GM18519 (cell line): ENCODE data around the gene GAREM1.
"Not testable (repeated sequence)": the region's sequence is repeated elsewhere in the genome, so short reads cannot be mapped to it uniquely, and the experiment has no call there.

Source experiments
- ATAC-seq: cut with Tn5 transposase; IDR thresholded peaks from one replicate; pipeline ENCODE4 v1.9.1; 2021; ENCODE audit warnings: mild to moderate bottlenecking, moderate library complexity; ENCODE audit not compliant: unreplicated experiment, low FRiP score

The GAREM1 gene

DNA sequence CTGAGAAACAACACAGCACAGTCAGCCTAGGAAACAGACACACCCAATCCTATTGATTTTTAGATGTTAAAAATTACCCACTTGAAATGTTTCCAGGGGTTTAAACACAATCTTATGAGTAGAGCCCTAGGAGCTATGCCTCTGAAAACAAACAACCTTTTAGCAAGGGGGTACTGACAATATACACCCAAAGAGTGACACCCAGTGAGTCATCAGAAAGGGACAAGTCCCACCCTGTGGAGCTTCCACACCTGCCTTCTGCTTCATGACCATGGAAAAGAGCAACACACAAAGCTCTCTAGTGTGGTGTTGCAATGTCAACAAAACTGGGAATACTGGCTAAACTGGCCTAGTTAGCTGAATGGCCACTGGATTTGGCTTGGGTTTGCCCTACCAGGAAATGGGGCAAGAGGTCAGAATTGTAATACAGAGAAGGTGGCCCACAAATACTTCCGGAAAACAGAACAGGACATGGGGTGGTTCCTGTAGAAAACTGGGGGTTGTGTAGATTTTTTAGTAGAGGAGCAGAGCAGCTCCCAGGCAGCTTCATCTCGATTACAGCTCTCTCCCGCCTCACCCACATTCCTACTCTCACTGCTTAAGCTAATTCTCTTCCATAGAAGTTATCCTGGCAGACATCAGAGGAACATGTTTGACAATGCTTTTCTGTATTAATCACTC lies 98.2 kb downstream of the GAREM1 start:
- ATAC-seq = no peak

GRCh38 chr18:32372047-32372380 lies 98.7 kb downstream of the GAREM1 start:
- no peak for ATAC-seq

DNA sequence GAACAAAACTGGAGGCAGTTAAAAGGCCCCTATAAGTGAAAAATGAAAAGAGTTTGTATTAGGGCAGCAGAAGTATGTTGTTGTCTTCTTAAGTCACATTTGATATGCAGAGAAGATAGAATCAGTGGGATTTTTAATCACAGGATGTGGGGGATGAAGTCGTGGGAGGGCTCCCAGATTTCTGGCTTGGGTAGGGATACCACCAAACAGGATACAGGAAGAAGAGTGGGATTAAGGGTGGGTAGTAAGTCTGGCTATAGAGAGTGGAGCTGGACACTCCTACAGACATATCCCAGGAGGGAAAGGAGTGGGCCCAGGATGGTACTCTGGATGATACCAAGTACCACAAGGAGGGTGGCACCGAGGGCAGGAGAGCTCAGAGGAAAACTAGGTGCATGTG lies 99.3 kb downstream of the GAREM1 start:
- no peak for ATAC-seq

GRCh38 chr18:32368991-32369390 lies 101.7 kb downstream of the GAREM1 start:
- ATAC-seq = no peak

DNA sequence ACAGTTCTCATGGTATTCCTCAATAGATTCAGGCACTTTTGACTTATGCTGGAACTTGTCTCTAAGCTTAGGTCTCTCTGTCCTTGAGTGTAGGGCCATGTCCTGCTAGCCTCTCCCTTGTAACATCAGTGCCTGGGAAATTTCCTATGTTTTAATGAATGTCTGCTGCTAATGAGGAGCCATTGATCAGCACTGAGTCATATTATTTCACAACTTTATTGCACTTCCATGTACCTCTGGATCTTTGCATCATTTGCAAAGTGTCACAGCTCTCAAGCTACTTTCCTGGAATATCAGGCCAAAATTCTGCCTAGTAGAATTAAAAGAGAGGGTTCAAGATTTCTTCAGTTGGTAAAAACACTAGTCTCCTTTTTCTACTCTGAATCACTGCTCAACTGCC lies 102.5 kb downstream of the GAREM1 start:
- no peak for ATAC-seq

- no peak for ATAC-seq
Measured at GRCh38 chr18:32366586-32367538, 103.8 kb downstream of the GAREM1 start.

DNA sequence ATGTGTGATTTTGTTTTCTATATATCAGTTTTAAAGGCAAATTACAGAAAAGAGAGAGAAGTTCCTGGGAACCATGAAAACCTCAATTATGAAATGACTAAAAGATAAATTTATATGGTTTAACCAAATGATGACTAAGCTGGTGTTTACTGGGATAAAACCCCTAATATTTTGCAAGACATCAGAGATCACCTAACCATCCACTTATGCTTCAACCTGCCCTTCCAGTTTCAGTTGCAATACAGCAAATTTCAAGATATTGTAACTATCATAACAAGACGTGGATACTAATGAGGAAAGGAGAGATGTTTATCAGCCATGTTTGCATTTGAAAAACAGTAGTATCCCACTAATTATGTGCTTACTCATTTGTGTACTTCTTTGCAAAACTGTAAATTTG lies 108.2 kb downstream of the GAREM1 start:
- ATAC-seq = no peak

DNA sequence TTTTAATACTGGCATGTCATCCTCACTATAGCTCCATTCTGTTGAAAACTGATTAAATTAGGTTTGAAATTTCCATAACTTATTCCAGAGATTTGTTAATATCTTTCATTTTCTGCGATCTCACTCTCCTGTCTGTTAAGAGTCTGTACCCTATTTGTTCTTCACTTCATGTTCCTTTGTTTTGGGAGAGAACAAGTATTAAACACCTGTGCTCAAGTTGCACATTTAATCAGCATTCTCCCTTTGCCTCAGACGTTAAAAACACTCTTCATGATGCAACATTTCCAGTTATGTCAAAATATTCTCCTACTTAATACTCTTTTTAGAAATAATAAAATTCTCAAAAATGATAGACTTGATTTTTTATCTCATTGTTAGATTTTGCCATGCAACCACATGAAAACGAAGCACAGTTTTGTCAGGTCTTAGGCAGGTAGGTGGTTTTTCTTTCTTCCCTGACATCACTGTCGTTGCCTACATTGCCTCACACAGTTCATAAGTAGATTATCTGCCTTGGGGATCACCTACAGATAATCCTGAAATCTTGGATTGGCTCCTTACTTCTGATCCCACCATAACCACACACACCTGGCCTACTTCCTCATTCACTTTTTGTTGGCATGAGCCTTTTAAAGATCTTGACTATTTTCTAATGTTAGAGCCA lies 109.9 kb downstream of the GAREM1 start:
- ATAC-seq = no peak

- ATAC-seq = no peak
Measured at GRCh38 chr18:32358529-32358928, 112.2 kb downstream of the GAREM1 start.

GRCh38 chr18:32358075-32358474 lies 112.6 kb downstream of the GAREM1 start:
- ATAC-seq = no peak

GRCh38 chr18:32355896-32356295 lies 114.8 kb downstream of the GAREM1 start:
- no peak for ATAC-seq

DNA sequence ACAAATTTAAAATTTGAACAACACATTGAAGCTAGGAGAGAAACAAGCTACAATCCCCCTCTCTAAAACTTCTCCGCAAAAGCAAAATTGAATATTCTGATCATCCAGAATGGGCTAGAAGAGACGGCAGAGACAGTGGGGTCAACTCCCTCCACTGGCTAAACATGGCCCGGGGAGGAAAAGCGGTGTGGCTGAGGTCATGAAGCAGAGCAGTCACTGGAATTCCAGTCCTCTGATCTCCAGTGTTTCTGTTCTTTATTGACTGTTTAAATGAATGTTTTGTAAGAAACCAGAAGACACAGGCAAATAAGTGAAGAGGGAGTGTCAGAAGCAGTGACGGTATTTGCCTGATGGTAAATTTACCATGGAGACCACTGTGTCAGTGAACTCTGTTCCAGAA lies 116.2 kb downstream of the GAREM1 start:
- ATAC-seq = no peak

DNA sequence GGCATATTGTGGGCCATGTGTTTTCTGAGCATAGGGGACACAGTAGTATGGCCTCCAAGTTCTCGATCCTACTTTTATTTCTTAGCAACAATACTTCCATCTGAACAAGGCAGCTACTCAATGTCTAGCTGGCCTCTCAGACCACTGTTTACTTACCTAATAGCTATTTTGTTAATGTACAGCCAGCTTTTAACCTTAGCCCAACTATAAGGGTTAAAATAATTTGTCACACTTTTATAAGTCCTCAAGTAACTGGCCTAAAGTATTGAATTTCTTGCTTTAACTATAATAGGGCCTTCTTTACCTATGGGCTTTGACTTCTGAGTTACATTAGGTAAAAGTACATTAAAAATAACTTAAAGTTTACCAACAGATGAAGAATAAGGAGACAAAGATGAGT lies 117.4 kb downstream of the GAREM1 start:
- no peak for ATAC-seq

- ATAC-seq = no peak
Measured at GRCh38 chr18:32351032-32351431, 119.7 kb downstream of the GAREM1 start.

DNA sequence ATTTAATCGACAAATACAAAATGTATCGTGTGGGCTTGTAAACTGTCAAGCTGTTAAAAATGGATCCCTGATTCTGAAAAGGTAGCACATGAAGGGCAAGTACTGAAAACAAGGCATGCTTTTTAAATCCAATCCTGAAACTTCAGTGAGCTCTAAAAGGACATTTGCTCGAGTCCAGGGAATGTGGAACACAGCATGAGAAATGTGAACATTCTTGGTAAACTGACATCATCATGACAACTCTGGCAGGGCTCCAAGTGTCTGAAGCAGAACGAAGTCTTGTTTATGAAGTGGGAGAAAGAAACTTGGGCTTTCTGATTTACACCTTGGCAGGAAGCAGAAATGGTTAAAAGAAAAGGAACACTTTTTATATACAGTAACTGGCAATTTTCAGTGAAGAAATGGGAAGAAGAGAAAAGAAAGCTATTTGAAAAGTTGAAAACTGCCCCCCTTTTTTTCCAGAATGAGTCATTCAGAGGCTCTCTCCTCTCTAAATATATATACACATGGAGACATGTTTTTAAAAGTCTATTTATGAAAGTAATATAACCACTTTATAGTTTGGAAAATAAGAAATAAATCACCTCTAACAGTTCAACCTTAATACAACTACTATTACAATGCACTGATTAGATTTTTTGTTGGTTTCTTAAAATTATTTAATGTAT lies 120.8 kb downstream of the GAREM1 start:
- ATAC-seq = no peak

GRCh38 chr18:32346671-32347070 lies 124.0 kb downstream of the GAREM1 start:
- no peak for ATAC-seq

GRCh38 chr18:32343634-32344033 lies 127.0 kb downstream of the GAREM1 start:
- no peak for ATAC-seq

DNA sequence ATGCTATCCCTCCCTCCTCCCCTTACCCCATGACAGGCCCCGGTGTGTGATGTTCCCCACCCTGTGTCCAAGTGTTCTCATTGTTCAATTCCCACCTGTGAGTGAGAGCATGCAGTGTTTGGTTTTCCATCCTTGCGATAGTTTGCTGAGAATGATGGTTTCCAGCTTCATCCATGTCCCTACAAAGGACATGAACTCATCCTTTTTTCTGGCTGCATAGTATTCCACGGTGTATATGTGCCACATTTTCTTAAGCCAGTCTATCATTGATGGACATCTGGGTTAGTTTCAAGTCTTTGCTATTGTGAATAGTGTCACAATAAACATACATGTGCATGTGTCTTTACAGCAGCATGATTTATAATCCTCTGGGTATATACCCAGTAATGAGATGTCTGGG lies 129.6 kb downstream of the GAREM1 start:
- ATAC-seq = not testable (repeated sequence)

DNA sequence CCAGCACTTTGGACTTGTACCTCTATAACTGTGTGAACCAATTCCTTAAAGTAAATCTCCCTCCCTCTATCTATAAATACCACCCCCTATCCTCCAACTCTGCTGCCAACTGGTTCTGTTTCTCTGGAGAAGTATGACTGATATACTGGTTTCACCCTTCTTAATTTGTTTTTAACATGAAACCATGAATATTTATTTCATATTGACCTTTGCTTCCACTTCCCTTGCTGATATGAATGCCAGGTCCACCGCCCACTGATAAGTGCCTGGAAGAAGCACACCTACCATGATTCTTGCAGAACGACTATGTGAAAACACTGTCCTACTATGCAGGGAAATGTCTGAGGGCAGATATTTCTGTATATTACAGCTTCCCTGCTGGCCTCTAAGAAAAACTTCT lies 131.6 kb downstream of the GAREM1 start:
- ATAC-seq = no peak

DNA sequence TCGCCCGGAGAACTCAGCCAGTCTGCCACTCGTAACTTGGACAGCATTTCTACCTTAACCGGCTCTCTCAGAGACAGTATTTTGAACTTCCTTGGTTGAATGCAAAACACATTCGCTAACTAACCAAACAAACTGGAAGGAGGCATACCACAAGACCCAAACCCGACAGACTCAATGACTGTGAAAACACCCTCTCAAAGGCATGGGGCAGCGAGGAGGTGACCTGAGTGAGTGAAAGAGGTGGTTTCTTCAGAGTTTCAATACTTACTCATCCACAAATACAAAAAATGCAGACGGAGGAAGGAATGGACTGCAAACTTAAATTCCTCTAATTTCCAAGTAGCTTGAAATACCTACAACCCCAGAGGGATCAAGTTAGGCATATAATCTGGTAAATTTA lies 132.9 kb downstream of the GAREM1 start:
- ATAC-seq = no peak

DNA sequence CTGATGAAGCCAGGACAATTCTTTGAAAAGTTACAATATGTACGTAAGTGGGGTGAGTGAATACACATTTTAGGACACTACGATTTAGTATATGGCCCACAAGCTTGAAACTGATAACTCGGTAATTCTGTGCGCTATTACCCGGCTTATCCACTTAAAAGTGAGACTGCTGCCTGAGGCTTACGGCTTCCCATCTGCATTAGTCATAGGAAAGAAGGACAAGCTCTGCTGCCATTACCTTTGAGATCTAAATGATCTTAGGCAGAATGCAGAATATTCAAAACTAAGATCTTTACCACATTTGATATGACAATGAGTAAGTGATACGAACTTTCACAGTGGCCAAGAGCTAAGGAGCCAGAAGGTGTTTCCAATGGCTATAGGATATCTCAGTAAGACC lies 133.3 kb downstream of the GAREM1 start:
- no peak for ATAC-seq
